IMR-90 (cell line): Measurements from ENCODE around the gene DSC3. TPM values are rescaled to one million over a fixed set of nuclear protein-coding genes. Genes with fewer than 3 reads are reported as not detected.

Source experiments
- ATAC-seq: fragments of 200-7000 bp; cut with Tn5 transposase; 2 replicates; pipeline ENCODE4 v1.9.1; 2020; ENCODE audit warnings: low read depth, mild to moderate bottlenecking, moderate library complexity
- BruUV-seq: library from RNA; stranded (reverse); fragments of 400-500 nt; replicated peaks from 2 replicates; lab custom pipeline; 2021; lab: Mats Ljungman, UMichigan
- CTCF ChIA-PET: fragments of 300-600 bp; formaldehyde crosslinking; extraction: SDS; loops from one replicate; lab custom pipeline; 2021; ENCODE audit warnings: antibody characterized with exemption; lab: Yijun Ruan, JAX
- POLR2A ChIA-PET: fragments of 300-600 bp; sonication (Branson Sonifier 250); formaldehyde crosslinking; loops from one replicate; lab custom pipeline; 2022; ENCODE audit warnings: antibody characterized with exemption; ENCODE audit not compliant: unreplicated experiment; lab: Charles Lee
- DNase-seq: peaks from one replicate; pipeline ENCODE4 v3.0.0; 2013
- H2AFZ ChIP-seq: replicated peaks from 2 replicates; pipeline ENCODE3; 2013; ENCODE audit warnings: low read length, mild to moderate bottlenecking; ENCODE audit not compliant: poor library complexity
- H2AK5ac ChIP-seq: 2 replicates; pipeline ENCODE4 v1.6.1; 2013; ENCODE audit warnings: low read depth, low read length, inconsistent platforms
- H2AK9ac ChIP-seq: replicated peaks from 2 replicates; pipeline ENCODE3; 2013; ENCODE audit warnings: mild to moderate bottlenecking, low read depth, low read length, moderate library complexity; ENCODE audit not compliant: poor library complexity
- H2BK120ac ChIP-seq: 2 replicates; pipeline ENCODE4 v1.6.1; 2013; ENCODE audit warnings: low read depth, low read length, inconsistent platforms
- H2BK15ac ChIP-seq: 3 replicates; pipeline ENCODE4 v1.6.1; 2013; ENCODE audit warnings: low read depth, low read length, inconsistent platforms
- H2BK20ac ChIP-seq: 2 replicates; pipeline ENCODE4 v1.6.1; 2013; ENCODE audit warnings: low read depth, mild to moderate bottlenecking, inconsistent platforms, low read length, moderate library complexity
- H2BK5ac ChIP-seq: 2 replicates; pipeline ENCODE4 v1.6.1; 2013; ENCODE audit warnings: mild to moderate bottlenecking, low read depth, low read length, inconsistent platforms; ENCODE audit not compliant: poor library complexity, severe bottlenecking
- H3K14ac ChIP-seq: replicated peaks from 2 replicates; pipeline ENCODE4 v1.6.1; 2013; ENCODE audit warnings: low read depth, low read length, inconsistent platforms
- H3K18ac ChIP-seq: 2 replicates; pipeline ENCODE4 v1.6.1; 2013; ENCODE audit warnings: low read depth, low read length, control low read depth
- H3K23ac ChIP-seq: 2 replicates; pipeline ENCODE4 v1.6.1; 2013; ENCODE audit warnings: low read depth, low read length, inconsistent platforms
- H3K27ac ChIP-seq: 2 replicates; pipeline ENCODE4 v1.5.1; 2013; ENCODE audit warnings: mild to moderate bottlenecking, control low read depth, low read length; ENCODE audit not compliant: insufficient read depth
- H3K27me3 ChIP-seq: 2 replicates; pipeline ENCODE4 v1.6.1; 2013; ENCODE audit warnings: low read length; ENCODE audit not compliant: control insufficient read depth, insufficient read depth
- H3K36me3 ChIP-seq: 2 replicates; pipeline ENCODE4 v1.6.1; 2013; ENCODE audit warnings: low read length, mixed read lengths; ENCODE audit not compliant: control insufficient read depth, insufficient read depth
- H3K4ac ChIP-seq: 2 replicates; pipeline ENCODE4 v1.6.1; 2013; ENCODE audit warnings: low read depth, low read length, inconsistent platforms
- H3K4me1 ChIP-seq: 2 replicates; pipeline ENCODE4 v1.6.1; 2013; ENCODE audit warnings: low read length, mixed read lengths; ENCODE audit not compliant: control insufficient read depth, insufficient read depth
- H3K4me2 ChIP-seq: 2 replicates; pipeline ENCODE4 v1.6.1; 2013; ENCODE audit warnings: low read depth, mild to moderate bottlenecking, control low read depth, low read length, moderate library complexity
- H3K4me3 ChIP-seq: 2 replicates; pipeline ENCODE4 v1.5.1; 2013; ENCODE audit warnings: low read depth, mild to moderate bottlenecking, control low read depth, low read length, moderate library complexity; ENCODE audit not compliant: insufficient read depth
- H3K56ac ChIP-seq: 2 replicates; pipeline ENCODE4 v1.6.1; 2013; ENCODE audit warnings: low read length, inconsistent platforms; ENCODE audit not compliant: insufficient read depth; ENCODE audit errors: extremely low read depth
- H3K79me1 ChIP-seq, 2 experiments: 2 replicates each; pipeline ENCODE4 v1.6.1; 2013; ENCODE audit warnings: low read length in 2 of 2, inconsistent platforms in 1 of 2, low read depth in 1 of 2
- H3K9ac ChIP-seq: 2 replicates; pipeline ENCODE4 v1.6.1; 2013; ENCODE audit warnings: low read depth, low read length, control low read depth
- H3K9me1 ChIP-seq: 2 replicates; pipeline ENCODE4 v1.6.1; 2013; ENCODE audit warnings: low read length, inconsistent platforms; ENCODE audit not compliant: insufficient read depth
- H3K9me3 ChIP-seq: 2 replicates; pipeline ENCODE4 v1.6.1; 2013; ENCODE audit warnings: low read length; ENCODE audit not compliant: control insufficient read depth, insufficient read depth
- H4K20me1 ChIP-seq: 2 replicates; pipeline ENCODE4 v1.6.1; 2013; ENCODE audit warnings: low read length, inconsistent platforms; ENCODE audit not compliant: insufficient read depth
- H4K5ac ChIP-seq: 2 replicates; pipeline ENCODE4 v1.6.1; 2013; ENCODE audit warnings: mild to moderate bottlenecking, low read depth, low read length, control low read depth
- H4K8ac ChIP-seq, 2 experiments: 2 replicates each; pipeline ENCODE4 v1.6.1; 2013; ENCODE audit warnings: low read depth in 2 of 2, low read length in 2 of 2, control low read depth in 1 of 2, inconsistent platforms in 1 of 2
- H4K91ac ChIP-seq: 2 replicates; pipeline ENCODE4 v1.6.1; 2013; ENCODE audit warnings: low read depth, low read length, inconsistent platforms; ENCODE audit not compliant: insufficient read depth
- BHLHE40 ChIP-seq: fragments of 150-350 bp; IDR thresholded peaks from 2 replicates; pipeline ENCODE4 v1.6.1; 2016; ENCODE audit warnings: mild to moderate bottlenecking, low read depth, low read length
- CHD1 ChIP-seq: IDR thresholded peaks from 2 replicates; pipeline ENCODE4 v1.6.1; 2012; ENCODE audit warnings: low read depth, low read length, improper control_type of control experiment
- MXI1 ChIP-seq: IDR thresholded peaks from 2 replicates; pipeline ENCODE4 v1.6.1; 2012; ENCODE audit warnings: low read depth, mild to moderate bottlenecking, low read length, moderate library complexity, borderline replicate concordance
- POLR2A ChIP-seq: IDR thresholded peaks from 2 replicates; pipeline ENCODE4 v1.6.1; 2012; ENCODE audit warnings: mild to moderate bottlenecking, low read depth, low read length
- RAD21 ChIP-seq: IDR thresholded peaks from 2 replicates; pipeline ENCODE4 v1.6.1; 2012; ENCODE audit warnings: low read length, improper control_type of control experiment
- RFX5 ChIP-seq: IDR thresholded peaks from 2 replicates; pipeline ENCODE4 v1.8.0; 2012; ENCODE audit warnings: low read depth, mild to moderate bottlenecking, low read length, moderate library complexity
- WGBS, 2 experiments: methylation state at CpG; one replicate each; pipeline versions ENCODE4 v1.1.5 to v1.1.7; 2013; ENCODE audit warnings: missing lambda C conversion rate in 2 of 2; ENCODE audit not compliant: insufficient read length in 1 of 2; ENCODE audit errors: extremely low coverage in 2 of 2; 5-methylcytosine and 5-hydroxymethylcytosine counted together
- dilution Hi-C: fragments of 300-500 bp; cut with HindIII; formaldehyde crosslinking; loops from one replicate; pipeline ENCODE4 v1.14.3; 2018; ENCODE audit warnings: low sequenced_read_pairs; ENCODE audit not compliant: unreplicated experiment
- in situ Hi-C: fragments of 300-500 bp; cut with MboI; formaldehyde crosslinking; loops from 3 replicates; pipeline ENCODE4 v1.14.3; 2019; ENCODE audit warnings: low sequenced_read_pairs, inconsistent platforms, mixed read lengths
- intact Hi-C: fragments of 100-400 bp; cut with micrococcal nuclease; formaldehyde crosslinking; loops from 2 replicates; pipeline ENCODE4 v1.10.0; 2022
- polyA plus RNA-seq, 3 experiments: library from polyadenylated mRNA; depleted of rRNA; stranded (reverse); fragments of >200 nt; gene quantifications; 2 replicates each; pipeline ENCODE4 v1.2.3, GENCODE V29; 2012; ENCODE audit warnings: low replicate concordance in 1 of 3
- total RNA-seq: library from RNA; depleted of rRNA; stranded (reverse); fragments of >200 nt; gene quantifications from 2 replicates; pipeline ENCODE4 v1.2.3, GENCODE V29; 2012
- TF ChIP-seq, protein P1 (sequence below): fragments of 150-350 bp; IDR thresholded peaks from 2 replicates; pipeline ENCODE4 v1.6.1; 2016; ENCODE audit warnings: low read depth, mild to moderate bottlenecking, low read length, moderate library complexity, borderline replicate concordance
- TF ChIP-seq, protein P2 (sequence below): fragments of 150-350 bp; IDR thresholded peaks from 2 replicates; pipeline ENCODE4 v1.6.1; 2017; ENCODE audit warnings: mild to moderate bottlenecking, antibody characterized with exemption, low read length, low read depth
- TF ChIP-seq, protein P3 (sequence below): conservative IDR thresholded peaks from 2 replicates; pipeline ENCODE4 v1.5.1; 2012; ENCODE audit warnings: mild to moderate bottlenecking, low read depth, low read length, improper control_type of control experiment

The DSC3 gene
- total and polyA plus RNA-seq, 2 of the 4 experiments (the other 2 are of a cell fraction): under 0.01 to 0.09 TPM

DNA sequence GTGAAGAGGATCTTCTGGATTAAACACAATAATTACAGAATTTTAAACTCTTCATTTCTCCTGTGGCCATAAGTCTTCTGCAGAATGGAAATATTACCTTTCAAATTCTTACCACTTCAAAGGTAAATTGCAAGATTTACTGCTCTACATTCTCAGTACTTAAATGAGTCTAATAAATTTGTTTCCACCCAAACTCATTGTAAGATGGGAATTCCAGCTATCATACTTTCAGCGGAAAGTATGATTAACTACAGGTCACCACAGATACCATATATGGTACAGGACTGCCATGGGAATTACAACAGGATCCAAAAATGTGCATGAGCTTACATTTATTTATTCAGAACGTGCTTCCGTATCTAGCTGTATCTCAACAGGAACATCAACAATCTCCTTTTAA lies 3.1 kb downstream of the DSC3 start:
- BruUV-seq: no TSS peak
- POLR2A ChIA-PET: no interaction called here
- Histone ChIP-seq H2AFZ (no peak overlapping the region), H3K79me1 (no peaks in the 10 kb centered on the region), H3K18ac (no peak overlapping the region), H3K56ac (no peak overlapping the region), H3K23ac (no peak overlapping the region), H3K4me2 (no peak overlapping the region), H2AK5ac (no peak overlapping the region), H3K27me3 (peaks cover 21% of the 10 kb centered on the region), H4K91ac (no peak overlapping the region), H2BK5ac (no peak overlapping the region), H3K27ac (no peak overlapping the region), H3K9me3 (peaks cover 8% of the 10 kb centered on the region), H3K4me3 (no peak overlapping the region), H3K9me1 (no peaks in the 10 kb centered on the region), H3K4ac (no peak overlapping the region), H2BK20ac (no peak overlapping the region), H3K4me1 (no peaks in the 10 kb centered on the region), H2BK15ac (no peak overlapping the region), H4K20me1 (no peaks in the 10 kb centered on the region), H3K36me3 (no peaks in the 10 kb centered on the region), H3K9ac (no peak overlapping the region), H2BK120ac (no peak overlapping the region), H2AK9ac (no peak overlapping the region), H4K5ac (no peak overlapping the region), H4K8ac (no peak overlapping the region), H3K14ac (no peak overlapping the region)
- dilution Hi-C loops (no loop called here), intact Hi-C loops (no loop called here), in situ Hi-C loops (no loop called here)
- TF ChIP-seq CHD1 (no peak), RAD21 (no peak), BHLHE40 (no peak), MXI1 (no peak), RFX5 (no peak), POLR2A (no peak)
- TF ChIP-seq, protein P1, sequence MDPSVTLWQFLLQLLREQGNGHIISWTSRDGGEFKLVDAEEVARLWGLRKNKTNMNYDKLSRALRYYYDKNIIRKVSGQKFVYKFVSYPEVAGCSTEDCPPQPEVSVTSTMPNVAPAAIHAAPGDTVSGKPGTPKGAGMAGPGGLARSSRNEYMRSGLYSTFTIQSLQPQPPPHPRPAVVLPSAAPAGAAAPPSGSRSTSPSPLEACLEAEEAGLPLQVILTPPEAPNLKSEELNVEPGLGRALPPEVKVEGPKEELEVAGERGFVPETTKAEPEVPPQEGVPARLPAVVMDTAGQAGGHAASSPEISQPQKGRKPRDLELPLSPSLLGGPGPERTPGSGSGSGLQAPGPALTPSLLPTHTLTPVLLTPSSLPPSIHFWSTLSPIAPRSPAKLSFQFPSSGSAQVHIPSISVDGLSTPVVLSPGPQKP: no peak
- TF ChIP-seq, protein P2, sequence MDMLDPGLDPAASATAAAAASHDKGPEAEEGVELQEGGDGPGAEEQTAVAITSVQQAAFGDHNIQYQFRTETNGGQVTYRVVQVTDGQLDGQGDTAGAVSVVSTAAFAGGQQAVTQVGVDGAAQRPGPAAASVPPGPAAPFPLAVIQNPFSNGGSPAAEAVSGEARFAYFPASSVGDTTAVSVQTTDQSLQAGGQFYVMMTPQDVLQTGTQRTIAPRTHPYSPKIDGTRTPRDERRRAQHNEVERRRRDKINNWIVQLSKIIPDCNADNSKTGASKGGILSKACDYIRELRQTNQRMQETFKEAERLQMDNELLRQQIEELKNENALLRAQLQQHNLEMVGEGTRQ: no peak
- TF ChIP-seq, protein P3, sequence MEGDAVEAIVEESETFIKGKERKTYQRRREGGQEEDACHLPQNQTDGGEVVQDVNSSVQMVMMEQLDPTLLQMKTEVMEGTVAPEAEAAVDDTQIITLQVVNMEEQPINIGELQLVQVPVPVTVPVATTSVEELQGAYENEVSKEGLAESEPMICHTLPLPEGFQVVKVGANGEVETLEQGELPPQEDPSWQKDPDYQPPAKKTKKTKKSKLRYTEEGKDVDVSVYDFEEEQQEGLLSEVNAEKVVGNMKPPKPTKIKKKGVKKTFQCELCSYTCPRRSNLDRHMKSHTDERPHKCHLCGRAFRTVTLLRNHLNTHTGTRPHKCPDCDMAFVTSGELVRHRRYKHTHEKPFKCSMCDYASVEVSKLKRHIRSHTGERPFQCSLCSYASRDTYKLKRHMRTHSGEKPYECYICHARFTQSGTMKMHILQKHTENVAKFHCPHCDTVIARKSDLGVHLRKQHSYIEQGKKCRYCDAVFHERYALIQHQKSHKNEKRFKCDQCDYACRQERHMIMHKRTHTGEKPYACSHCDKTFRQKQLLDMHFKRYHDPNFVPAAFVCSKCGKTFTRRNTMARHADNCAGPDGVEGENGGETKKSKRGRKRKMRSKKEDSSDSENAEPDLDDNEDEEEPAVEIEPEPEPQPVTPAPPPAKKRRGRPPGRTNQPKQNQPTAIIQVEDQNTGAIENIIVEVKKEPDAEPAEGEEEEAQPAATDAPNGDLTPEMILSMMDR: no peak
- CTCF ChIA-PET: no interaction called here
- ATAC-seq (no peak), DNase-seq (no peak)
- WGBS, 2 experiments: no CpG with 5 or more reads among the region's 3 CpGs
